Measurements from ENCODE around the gene ITIH4. TPM values are rescaled to one million over a fixed set of nuclear protein-coding genes. Genes with fewer than 3 reads are reported as not detected.

ITIH4 gene
- 32.4 TPM for polyA plus RNA-seq (ENCODE audit: insufficient read length)

- no peak for DNase-seq (ENCODE audit: low read depth)
Measured at GRCh38 chr3:52830535-52831258, at the start of gene ITIH4. TSS of gene ITIH4 (minus strand) at chr3:52830672. CDS start at chr3:52830642, 30 bp downstream.

DNA sequence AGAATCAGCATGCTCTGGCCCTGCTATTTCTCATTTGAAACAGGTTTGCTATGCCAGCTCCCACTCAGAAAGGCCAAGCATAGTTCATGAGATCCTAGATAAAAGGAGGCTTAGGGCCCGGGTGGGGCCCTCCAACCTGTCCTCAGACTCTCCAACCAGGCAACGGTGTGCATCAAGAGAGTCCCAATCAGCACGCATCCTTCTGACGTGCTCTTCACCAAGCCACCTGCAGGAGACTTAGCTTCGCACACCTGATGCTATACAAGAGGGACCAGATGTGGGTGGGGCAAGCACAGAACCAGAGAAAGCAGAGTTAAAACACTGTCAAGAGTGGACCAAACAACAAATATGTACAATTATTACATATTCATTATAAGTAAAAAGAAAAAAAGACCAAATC is 49.6 kb upstream of the ITIH4 start:
- no peak for DNase-seq (ENCODE audit: low read depth)

GRCh38 chr3:52879581-52879980 is 49.1 kb upstream of the ITIH4 start:
- no peak for DNase-seq (ENCODE audit: low read depth)

DNA sequence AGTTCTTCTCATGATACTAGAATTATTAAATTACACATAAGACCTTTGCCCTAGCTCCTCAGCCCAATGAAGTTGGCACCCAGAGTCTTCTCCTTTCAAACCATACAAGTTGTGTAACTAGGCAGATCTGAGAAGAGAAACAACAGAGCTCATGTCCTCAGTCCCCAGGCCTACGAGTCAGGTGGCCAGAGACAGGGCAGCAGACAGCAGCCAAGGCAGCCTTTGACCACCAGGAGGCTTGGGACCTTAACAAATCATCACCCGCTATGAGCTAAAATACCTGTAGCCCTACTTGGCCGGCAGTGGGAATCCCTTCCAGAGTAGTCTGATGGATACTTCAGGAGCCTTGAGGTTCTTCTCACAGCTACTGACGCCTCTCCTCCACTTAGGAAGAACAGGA is 48.6 kb upstream of the ITIH4 start:
- no peak for DNase-seq (ENCODE audit: low read depth)

GRCh38 chr3:52877085-52877484 is 46.6 kb upstream of the ITIH4 start:
- DNase-seq (ENCODE audit: low read depth), result no peak

GRCh38 chr3:52874864-52875587 is 44.6 kb upstream of the ITIH4 start:
- no peak for DNase-seq (ENCODE audit: low read depth)

DNA sequence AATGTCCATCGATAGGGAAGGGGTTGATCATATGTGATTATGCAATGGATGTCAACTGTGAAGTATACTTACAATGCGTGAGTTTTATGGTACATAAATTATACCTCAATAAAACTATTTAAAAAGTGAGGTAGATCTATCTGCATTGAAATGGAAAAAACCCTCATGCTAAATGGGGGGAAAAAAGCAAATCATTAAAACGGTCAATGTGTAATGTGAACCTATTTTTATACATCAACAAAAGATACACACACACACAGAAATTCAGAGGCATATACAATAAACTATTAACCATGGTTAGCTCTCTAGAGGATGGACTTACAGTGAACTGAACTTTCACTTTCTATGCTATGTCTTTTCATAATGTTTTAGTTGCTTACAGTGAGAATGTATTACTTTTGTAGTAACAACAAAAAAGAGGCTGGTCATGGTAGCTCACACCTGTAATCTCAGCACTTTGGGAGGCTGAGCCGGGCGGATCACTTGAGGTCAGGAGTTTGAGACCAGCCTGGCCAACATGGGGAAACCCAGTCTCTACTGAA is 43.8 kb upstream of the ITIH4 start:
- no peak for DNase-seq (ENCODE audit: low read depth)

GRCh38 chr3:52873433-52874159 is 43.1 kb upstream of the ITIH4 start:
- DNase-seq (ENCODE audit: low read depth), result no peak

DNA sequence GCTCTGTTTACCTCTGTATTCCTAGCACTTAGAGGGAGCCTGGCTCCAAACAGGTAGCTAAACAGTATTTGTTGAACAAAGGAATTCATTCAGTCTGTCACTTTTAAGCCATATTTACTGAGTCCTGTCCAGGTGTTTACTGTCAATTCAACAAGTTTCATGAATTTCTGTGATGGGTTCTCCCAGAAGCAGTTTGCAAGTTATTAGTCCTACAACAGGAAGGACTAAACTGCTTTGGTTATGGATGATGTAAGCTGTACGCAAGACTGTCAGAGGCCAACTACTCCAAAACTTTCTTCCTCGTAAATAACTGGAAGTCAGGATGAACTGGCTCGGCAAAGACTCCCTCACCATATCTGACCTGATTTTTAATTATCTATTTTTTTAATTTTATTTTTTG is 41.8 kb upstream of the ITIH4 start:
- DNase-seq (ENCODE audit: low read depth), result no peak

DNA sequence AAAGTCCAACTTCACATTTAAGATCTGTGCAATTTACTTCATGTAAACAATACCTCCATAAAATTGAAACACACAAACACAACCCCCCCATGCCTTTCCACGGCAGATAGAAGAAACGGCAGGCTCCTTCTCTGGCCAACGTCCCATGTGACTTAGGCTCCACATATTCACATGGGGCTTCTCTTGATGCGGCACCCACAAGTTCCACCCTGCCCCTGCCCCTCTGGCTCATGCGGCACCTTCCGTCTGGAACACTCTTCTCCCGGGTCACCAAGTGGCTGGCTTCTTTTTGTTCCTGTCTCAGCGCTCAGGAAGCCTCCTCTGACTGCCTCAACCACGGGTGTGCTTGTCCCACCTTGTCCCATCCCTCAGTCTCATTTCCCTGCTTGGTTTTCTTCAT is 41.3 kb upstream of the ITIH4 start:
- DNase-seq (ENCODE audit: low read depth), result no peak

GRCh38 chr3:52870471-52870870 is 40.0 kb upstream of the ITIH4 start:
- no peak for DNase-seq (ENCODE audit: low read depth)

DNA sequence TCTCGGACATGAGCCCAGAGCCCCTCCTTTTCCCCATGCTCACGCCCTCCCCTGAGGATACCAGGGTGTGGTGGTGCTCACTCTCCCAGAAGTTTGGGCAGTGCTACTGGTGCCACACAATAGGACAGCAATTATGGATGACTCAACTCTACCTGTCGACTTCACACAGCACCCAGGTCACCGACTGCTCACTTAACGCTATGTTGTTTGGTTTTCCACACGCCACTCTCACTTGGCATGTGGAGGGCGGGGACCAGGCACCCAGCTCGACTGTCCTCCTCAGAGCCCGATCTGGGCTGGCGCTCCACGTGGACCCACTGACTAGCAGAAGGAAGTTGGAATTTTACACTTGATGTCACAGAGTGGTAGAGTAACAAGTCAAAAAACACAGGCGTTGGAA is 36.0 kb upstream of the ITIH4 start:
- DNase-seq (ENCODE audit: low read depth), result no peak

DNA sequence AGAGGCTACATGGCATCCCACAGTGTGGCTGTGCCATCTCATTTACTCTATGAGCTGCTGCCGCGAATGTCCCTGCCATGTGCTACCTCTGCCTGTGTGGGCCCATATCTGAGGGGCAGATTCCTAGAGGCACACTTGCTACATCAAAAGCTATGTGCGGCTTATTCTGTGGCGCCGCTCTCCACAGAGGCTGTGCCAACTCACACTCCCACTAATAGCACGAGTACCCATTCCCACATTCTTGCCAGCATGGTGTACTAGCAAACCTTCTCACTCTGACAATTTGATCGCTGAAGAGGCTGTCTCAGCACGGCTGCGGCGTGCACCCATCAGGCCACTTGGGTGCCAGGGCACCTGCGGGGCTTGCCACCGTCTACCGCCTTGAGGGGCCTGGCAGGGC is 35.5 kb upstream of the ITIH4 start:
- DNase-seq (ENCODE audit: low read depth), result no peak

DNA sequence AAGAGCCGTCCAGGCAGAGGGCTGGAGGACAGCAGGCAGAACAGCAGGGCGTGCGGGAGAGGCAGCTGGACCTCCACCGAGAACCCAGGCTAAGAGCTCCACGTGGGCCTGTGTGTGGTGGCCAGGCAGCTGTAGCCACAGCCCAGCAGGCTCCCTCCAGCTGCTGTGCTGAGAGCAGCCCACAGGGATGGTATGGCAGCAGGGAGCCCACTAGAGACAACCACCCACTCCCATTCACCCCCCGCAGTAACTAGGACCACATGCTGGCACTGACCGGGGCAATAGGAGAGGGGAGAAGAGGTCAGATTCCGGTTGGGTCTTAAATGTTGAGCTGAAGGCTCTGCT is 29.9 kb upstream of the ITIH4 start:
- DNase-seq (ENCODE audit: low read depth), result no peak

DNA sequence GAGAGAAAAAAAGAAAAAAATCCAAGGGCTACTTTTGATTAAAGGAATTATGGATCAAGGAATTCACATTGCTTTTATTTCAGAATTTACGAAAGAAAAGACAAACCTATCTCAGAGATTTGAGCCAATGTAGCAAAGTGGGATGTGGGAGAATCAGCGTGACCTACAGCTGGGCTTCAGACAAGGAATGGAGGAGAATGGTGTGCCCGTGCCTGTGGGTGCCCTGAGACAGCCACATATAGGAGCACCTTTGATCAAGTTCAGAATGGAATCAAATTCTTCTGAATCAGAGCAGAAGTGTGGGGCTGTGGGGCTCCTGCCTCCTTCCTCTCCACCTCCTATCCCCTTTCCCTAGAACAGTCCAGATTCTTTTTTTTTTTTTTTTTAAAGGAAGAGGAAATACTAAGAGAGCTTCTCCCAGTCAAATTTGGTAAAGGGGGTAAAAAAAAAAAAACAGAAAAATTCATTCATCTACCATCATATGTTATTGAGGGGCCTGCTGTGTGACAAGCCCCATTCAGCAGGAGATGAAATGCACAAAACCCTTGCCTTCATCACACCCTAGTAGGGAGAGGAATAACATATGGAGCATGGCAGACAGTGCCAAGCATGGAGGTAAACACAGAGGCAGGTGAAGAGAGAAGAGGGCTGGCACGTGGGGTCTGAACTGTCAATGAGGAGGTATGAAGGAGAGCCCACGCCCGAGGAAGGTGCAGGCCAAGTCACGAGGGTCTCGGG is 29.4 kb upstream of the ITIH4 start:
- no peak for DNase-seq (ENCODE audit: low read depth)

- no peak for DNase-seq (ENCODE audit: low read depth)
Measured at GRCh38 chr3:52857864-52858263, 27.4 kb upstream of the ITIH4 start.

DNA sequence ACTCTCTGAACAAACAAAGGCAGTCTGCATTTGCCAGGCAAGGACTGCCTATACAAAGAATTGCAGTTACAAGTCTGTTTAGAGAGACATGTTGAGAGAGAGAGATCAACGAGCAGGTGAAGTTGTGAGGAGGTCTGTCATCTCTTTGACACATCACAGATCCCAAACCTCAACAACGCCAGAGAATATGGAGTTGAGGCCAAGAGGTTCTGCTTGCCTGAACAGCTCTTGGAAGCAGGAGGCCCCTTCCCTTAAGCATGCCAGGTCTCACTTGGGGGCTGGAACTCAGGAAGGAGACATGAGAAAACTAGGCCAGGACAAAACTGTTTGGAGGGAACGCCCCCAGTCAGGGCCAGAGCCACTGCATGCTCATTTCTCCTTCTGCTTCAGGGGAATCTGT is 26.7 kb upstream of the ITIH4 start:
- no peak for DNase-seq (ENCODE audit: low read depth)

DNA sequence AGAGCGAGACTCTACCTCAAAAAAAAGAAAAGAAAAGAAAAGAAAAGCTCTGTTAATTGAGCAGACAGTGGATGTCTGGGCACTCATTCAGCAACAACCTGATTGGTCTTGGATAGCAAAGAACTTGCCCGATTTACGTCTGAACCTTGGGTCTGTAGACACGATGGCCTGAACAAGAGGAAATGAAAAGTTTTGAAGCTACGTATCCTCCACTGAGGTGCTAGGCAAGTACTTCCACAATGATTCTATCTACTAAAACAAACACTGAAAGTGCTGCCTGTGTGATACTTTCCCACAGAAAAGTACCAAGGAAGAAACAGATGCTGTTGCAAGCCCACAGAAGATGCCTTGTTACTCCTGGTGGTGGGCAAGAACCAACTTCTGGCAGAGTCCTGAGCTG is 26.2 kb upstream of the ITIH4 start:
- DNase-seq (ENCODE audit: low read depth), result no peak

- no peak for DNase-seq (ENCODE audit: low read depth)
Measured at GRCh38 chr3:52854013-52854412, 23.5 kb upstream of the ITIH4 start.

DNA sequence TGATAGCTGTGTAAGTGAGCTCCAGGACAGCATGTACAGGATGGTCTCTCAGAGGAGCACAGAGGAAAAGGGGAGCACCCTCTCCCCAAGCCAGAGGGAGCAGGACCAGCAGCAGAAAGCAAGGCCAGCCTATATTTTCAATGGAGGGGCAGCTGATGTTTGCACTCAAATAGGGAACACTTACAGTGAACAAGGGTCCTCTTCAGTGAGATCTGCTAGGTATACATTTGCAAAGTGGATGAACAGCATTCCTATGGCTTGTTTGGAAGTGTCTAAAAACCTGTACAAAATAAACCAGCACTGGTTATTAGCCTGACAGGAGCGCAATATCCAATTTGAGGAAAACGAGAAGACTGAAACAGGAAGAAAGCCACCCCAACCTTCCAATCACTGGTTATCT is 21.9 kb upstream of the ITIH4 start:
- DNase-seq (ENCODE audit: low read depth), result no peak

GRCh38 chr3:52851348-52851747 is 20.9 kb upstream of the ITIH4 start:
- DNase-seq (ENCODE audit: low read depth), result no peak

GRCh38 chr3:52849656-52850055 is 19.2 kb upstream of the ITIH4 start:
- no peak for DNase-seq (ENCODE audit: low read depth)

All from forelimb muscle (tissue), 1 donor.